SK-N-SH (cell line): ENCODE results near the gene GATB. TPM values are rescaled to one million over a fixed set of nuclear protein-coding genes. Genes with fewer than 3 reads are reported as not detected.

Experiments used
- CTCF ChIA-PET: fragments of 300-600, 350-600 bp; formaldehyde crosslinking; extraction: SDS; loops from one replicate; lab custom pipeline; 2021; lab: Yijun Ruan, JAX
- POLR2A ChIA-PET: fragments of 350-600 bp; sonication (Branson Sonifier 250); formaldehyde crosslinking; extraction: SDS; loops from one replicate; lab custom pipeline; 2020; ENCODE audit warnings: antibody characterized with exemption, inconsistent platforms; lab: Yijun Ruan, JAX
- DNase-seq: peaks from one replicate; pipeline ENCODE4 v3.0.0; 2012
- H2AFZ ChIP-seq: fragments of 200-600 bp; sonication (generic); 2 replicates; pipeline ENCODE4 v1.8.1; 2016; ENCODE audit warnings: antibody characterized with exemption, mild to moderate bottlenecking, low read depth
- H3F3A ChIP-seq: fragments of 200-600 bp; sonication (generic); replicated peaks from 2 replicates; pipeline ENCODE3; 2016; ENCODE audit warnings: antibody characterized with exemption, mild to moderate bottlenecking; ENCODE audit not compliant: insufficient read depth
- H3K27ac ChIP-seq, 2 experiments: fragments of 200-500 bp in 1 of 2; fragments of 200-600 bp in 1 of 2; sonication (Bioruptor generic) in 1 of 2; sonication (generic), shearing (Covaris generic) in 1 of 2; 2 replicates each; pipeline versions ENCODE4 v1.5.1 to v1.6.1; 2014 to 2016; ENCODE audit warnings: low read depth in 2 of 2, inconsistent platforms in 1 of 2, low read length in 1 of 2, mild to moderate bottlenecking in 1 of 2, mixed read lengths in 1 of 2
- H3K27me3 ChIP-seq: fragments of 200-600 bp; sonication (generic), shearing (Covaris generic); 2 replicates; pipeline ENCODE4 v1.6.1; 2016; ENCODE audit warnings: mixed run types; ENCODE audit not compliant: insufficient read depth
- H3K36me3 ChIP-seq, 2 experiments: fragments of 200-500 bp in 1 of 2; fragments of 200-600 bp in 1 of 2; sonication (Bioruptor generic) in 1 of 2; sonication (generic) in 1 of 2; replicated peaks in 1 of 2; 2 replicates each; pipeline versions ENCODE3 to v1.5.1; 2014 to 2016; ENCODE audit warnings: low read length in 1 of 2, mild to moderate bottlenecking in 1 of 2; ENCODE audit not compliant: insufficient read depth in 2 of 2, control insufficient read depth in 1 of 2
- H3K4me1 ChIP-seq, 2 experiments: fragments of 200-500 bp in 1 of 2; fragments of 200-600 bp in 1 of 2; sonication (Bioruptor generic) in 1 of 2; sonication (generic), shearing (Covaris generic) in 1 of 2; 2 replicates each; pipeline versions ENCODE4 v1.5.1 to v1.6.1; 2014 to 2016; ENCODE audit warnings: low read depth in 1 of 2, low read length in 1 of 2, mixed run types in 1 of 2; ENCODE audit not compliant: insufficient read depth in 2 of 2, control insufficient read depth in 1 of 2
- H3K4me2 ChIP-seq: fragments of 200-600 bp; sonication (generic), shearing (Covaris generic); 2 replicates; pipeline ENCODE4 v1.6.1; 2017; ENCODE audit warnings: mixed run types
- H3K4me3 ChIP-seq, 2 experiments: fragments of 200-500 bp in 1 of 2; fragments of 200-600 bp in 1 of 2; sonication (Bioruptor generic) in 1 of 2; sonication (generic), shearing (Covaris generic) in 1 of 2; 2 replicates each; pipeline versions ENCODE4 v1.5.1 to v1.8.1; 2014 to 2016; ENCODE audit warnings: low read depth in 2 of 2, inconsistent platforms in 1 of 2, low read length in 1 of 2, mild to moderate bottlenecking in 1 of 2, mixed read lengths in 1 of 2, moderate library complexity in 1 of 2
- H3K79me2 ChIP-seq: fragments of 200-600 bp; sonication (generic); 2 replicates; pipeline ENCODE4 v1.8.1; 2017; ENCODE audit warnings: mild to moderate bottlenecking; ENCODE audit not compliant: insufficient read depth
- H3K9ac ChIP-seq: fragments of 200-600 bp; sonication (generic); 2 replicates; pipeline ENCODE4 v1.6.1; 2017; ENCODE audit warnings: mixed run types
- H3K9me2 ChIP-seq: fragments of 200-600 bp; sonication (generic); 2 replicates; pipeline ENCODE4 v1.6.1; 2017; ENCODE audit warnings: mixed run types
- H3K9me3 ChIP-seq: fragments of 200-600 bp; sonication (generic); 2 replicates; pipeline ENCODE4 v1.6.1; 2017; ENCODE audit warnings: mixed run types, mild to moderate bottlenecking, moderate library complexity
- H4K20me1 ChIP-seq: fragments of 200-600 bp; sonication (generic); 2 replicates; pipeline ENCODE4 v1.6.1; 2017; ENCODE audit warnings: mild to moderate bottlenecking, mixed run types; ENCODE audit not compliant: insufficient read depth
- FOSL2 ChIP-seq: IDR thresholded peaks from 2 replicates; pipeline ENCODE4 v1.4.0; 2012; ENCODE audit warnings: low read depth, mild to moderate bottlenecking, moderate library complexity, borderline replicate concordance
- FOXM1 ChIP-seq: IDR thresholded peaks from 2 replicates; pipeline ENCODE4 v1.4.0; 2012; ENCODE audit warnings: low read depth, mild to moderate bottlenecking
- IRF3 ChIP-seq: fragments of 150-350 bp; IDR thresholded peaks from 2 replicates; pipeline ENCODE4 v1.6.1; 2016; ENCODE audit warnings: mild to moderate bottlenecking, low read depth, low read length
- MAX ChIP-seq: IDR thresholded peaks from 2 replicates; pipeline ENCODE4 v1.4.0; 2012; ENCODE audit warnings: low read depth
- MEF2A ChIP-seq: IDR thresholded peaks from 2 replicates; pipeline ENCODE4 v1.4.0; 2012; ENCODE audit warnings: low read depth, borderline replicate concordance
- MXI1 ChIP-seq: IDR thresholded peaks from 2 replicates; pipeline ENCODE4 v1.6.1; 2012; ENCODE audit warnings: mild to moderate bottlenecking, low read depth, low read length, improper control_type of control experiment
- NRF1 ChIP-seq: IDR thresholded peaks from 2 replicates; pipeline ENCODE4 v1.6.1; 2012; ENCODE audit warnings: low read depth, mild to moderate bottlenecking, low read length
- POLR2AphosphoS5 ChIP-seq: IDR thresholded peaks from 2 replicates; pipeline ENCODE4 v1.6.1; 2012; ENCODE audit warnings: low read depth, low read length
- RAD21 ChIP-seq: IDR thresholded peaks from 2 replicates; pipeline ENCODE4 v1.6.1; 2012; ENCODE audit warnings: mild to moderate bottlenecking, low read length
- RFX5 ChIP-seq: IDR thresholded peaks from 2 replicates; pipeline ENCODE4 v1.6.1; 2012; ENCODE audit warnings: mild to moderate bottlenecking, improper control_type of control experiment, low read length
- SMC3 ChIP-seq: IDR thresholded peaks from 2 replicates; pipeline ENCODE4 v1.6.1; 2012; ENCODE audit warnings: low read depth, low read length, improper control_type of control experiment
- TAF1 ChIP-seq: IDR thresholded peaks from 2 replicates; pipeline ENCODE4 v1.6.1; 2012; ENCODE audit warnings: low read depth, mild to moderate bottlenecking, low read length, moderate library complexity, borderline replicate concordance
- TCF12 ChIP-seq: IDR thresholded peaks from 2 replicates; pipeline ENCODE4 v1.4.0; 2012
- USF1 ChIP-seq: IDR thresholded peaks from 2 replicates; pipeline ENCODE4 v1.4.0; 2012; ENCODE audit warnings: low read depth, borderline replicate concordance
- WGBS: methylation state at CpG from one replicate; pipeline ENCODE4 v1.1.6; 2017; ENCODE audit warnings: low lambda C conversion rate; 5-methylcytosine and 5-hydroxymethylcytosine counted together
- polyA plus RNA-seq, 3 experiments: library from polyadenylated mRNA; depleted of rRNA; stranded (reverse); fragments of >200 nt; gene quantifications; 2 replicates each; pipeline ENCODE4 v1.2.3, GENCODE V29; 2012
- TF ChIP-seq, protein P1 (sequence below): IDR thresholded peaks from 2 replicates; pipeline ENCODE4 v1.6.1; 2012; ENCODE audit warnings: mild to moderate bottlenecking, low read depth, low read length, moderate library complexity
- TF ChIP-seq, protein P2 (sequence below): IDR thresholded peaks from 2 replicates; pipeline ENCODE4; 2012

GATB gene
- polyA plus RNA-seq, 1 of the 3 experiments (the other 2 are of a cell fraction), result 28.1 TPM

DNA sequence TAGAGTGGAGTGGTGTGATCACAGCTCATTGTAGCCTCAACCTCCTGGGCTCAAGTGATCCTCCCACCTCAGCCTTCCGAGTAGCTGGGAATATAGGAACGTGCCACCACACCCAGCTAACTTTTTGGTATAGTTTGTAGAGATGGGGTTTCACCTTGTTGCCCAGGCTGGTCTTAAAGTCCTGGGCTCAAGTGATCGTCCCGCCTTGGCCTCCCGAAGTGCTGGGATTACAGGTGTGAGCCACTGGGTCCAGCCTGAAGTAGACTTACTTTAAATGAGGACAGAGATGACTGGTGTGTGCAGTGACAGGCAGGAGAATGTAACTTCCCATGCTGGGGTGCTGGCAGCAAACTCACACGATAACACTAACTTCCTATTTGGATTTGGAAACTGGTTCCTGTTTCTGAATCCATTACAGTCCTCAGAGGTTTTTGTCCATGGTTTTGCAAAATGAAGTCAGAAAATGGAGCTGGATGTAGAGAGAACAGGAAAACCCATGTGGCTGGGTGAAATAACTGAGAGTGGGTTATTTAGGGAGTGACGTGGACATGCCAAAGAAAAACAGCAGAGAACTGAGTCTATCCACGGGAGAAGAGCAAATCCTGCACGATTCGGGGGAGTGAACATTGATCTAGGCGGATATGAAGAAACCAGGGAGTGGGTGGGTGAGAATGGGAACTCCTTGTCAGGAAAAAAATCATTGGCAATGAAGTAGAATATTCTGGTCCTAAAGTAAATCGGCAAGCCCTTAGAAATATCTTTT is 95.6 kb downstream of the GATB start:
- ChIA-PET POLR2A (no interaction called here), CTCF (interaction anchor here (1.1 kb wide), 1 partner anchor 333 kb away, joined by 4 read pairs; no protein-coding TSS in a partner anchor)
- TF ChIP-seq TCF12 (no peak), NRF1 (no peak), POLR2AphosphoS5 (no peak), MXI1 (no peak), MEF2A (no peak), FOSL2 (no peak), TAF1 (no peak), RFX5 (no peak), USF1 (no peak), FOXM1 (no peak), IRF3 (no peak), SMC3 (no peak), RAD21 (no peak), MAX (no peak)
- TF ChIP-seq, protein P1, sequence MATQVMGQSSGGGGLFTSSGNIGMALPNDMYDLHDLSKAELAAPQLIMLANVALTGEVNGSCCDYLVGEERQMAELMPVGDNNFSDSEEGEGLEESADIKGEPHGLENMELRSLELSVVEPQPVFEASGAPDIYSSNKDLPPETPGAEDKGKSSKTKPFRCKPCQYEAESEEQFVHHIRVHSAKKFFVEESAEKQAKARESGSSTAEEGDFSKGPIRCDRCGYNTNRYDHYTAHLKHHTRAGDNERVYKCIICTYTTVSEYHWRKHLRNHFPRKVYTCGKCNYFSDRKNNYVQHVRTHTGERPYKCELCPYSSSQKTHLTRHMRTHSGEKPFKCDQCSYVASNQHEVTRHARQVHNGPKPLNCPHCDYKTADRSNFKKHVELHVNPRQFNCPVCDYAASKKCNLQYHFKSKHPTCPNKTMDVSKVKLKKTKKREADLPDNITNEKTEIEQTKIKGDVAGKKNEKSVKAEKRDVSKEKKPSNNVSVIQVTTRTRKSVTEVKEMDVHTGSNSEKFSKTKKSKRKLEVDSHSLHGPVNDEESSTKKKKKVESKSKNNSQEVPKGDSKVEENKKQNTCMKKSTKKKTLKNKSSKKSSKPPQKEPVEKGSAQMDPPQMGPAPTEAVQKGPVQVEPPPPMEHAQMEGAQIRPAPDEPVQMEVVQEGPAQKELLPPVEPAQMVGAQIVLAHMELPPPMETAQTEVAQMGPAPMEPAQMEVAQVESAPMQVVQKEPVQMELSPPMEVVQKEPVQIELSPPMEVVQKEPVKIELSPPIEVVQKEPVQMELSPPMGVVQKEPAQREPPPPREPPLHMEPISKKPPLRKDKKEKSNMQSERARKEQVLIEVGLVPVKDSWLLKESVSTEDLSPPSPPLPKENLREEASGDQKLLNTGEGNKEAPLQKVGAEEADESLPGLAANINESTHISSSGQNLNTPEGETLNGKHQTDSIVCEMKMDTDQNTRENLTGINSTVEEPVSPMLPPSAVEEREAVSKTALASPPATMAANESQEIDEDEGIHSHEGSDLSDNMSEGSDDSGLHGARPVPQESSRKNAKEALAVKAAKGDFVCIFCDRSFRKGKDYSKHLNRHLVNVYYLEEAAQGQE, result no peak
- TF ChIP-seq, protein P2, sequence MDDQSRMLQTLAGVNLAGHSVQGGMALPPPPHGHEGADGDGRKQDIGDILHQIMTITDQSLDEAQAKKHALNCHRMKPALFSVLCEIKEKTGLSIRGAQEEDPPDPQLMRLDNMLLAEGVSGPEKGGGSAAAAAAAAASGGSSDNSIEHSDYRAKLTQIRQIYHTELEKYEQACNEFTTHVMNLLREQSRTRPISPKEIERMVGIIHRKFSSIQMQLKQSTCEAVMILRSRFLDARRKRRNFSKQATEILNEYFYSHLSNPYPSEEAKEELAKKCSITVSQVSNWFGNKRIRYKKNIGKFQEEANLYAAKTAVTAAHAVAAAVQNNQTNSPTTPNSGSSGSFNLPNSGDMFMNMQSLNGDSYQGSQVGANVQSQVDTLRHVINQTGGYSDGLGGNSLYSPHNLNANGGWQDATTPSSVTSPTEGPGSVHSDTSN, result no peak
- no peaks in the 10 kb centered on the region for H3K79me2 ChIP-seq
- H2AFZ ChIP-seq, result no peak overlapping the region
- no peaks in the 10 kb centered on the region; a peak in 1 of 4 replicates for H3K4me1 ChIP-seq
- H3K9me2 ChIP-seq, result no peaks in the 10 kb centered on the region
- no peaks in the 10 kb centered on the region for H3F3A ChIP-seq
- 86% methylated on average over 12 of the region's 12 CpGs for WGBS
- H3K9me3 ChIP-seq, result no peaks in the 10 kb centered on the region
- H3K4me3 ChIP-seq, result no peak overlapping the region
- no peak overlapping the region for H3K9ac ChIP-seq
- H3K27ac ChIP-seq, result no peak overlapping the region
- no peaks in the 10 kb centered on the region for H3K27me3 ChIP-seq
- no peaks in the 10 kb centered on the region for H4K20me1 ChIP-seq
- DNase-seq, result no peak
- H3K36me3 ChIP-seq, result no peaks in the 10 kb centered on the region
- H3K4me2 ChIP-seq, result no peak overlapping the region
